Activated CD4-positive, alpha-beta memory T cell treated with anti-CD3 and anti-CD28 coated beads for 36 hours (primary cell): ENCODE results near the gene STX16. TPM values are rescaled to one million over a fixed set of nuclear protein-coding genes. Genes with fewer than 3 reads are reported as not detected.

Source experiments
- CTCF ChIA-PET: fragments of 350-600 bp; sonication (Branson Sonifier 250); formaldehyde crosslinking; loops from one replicate; lab custom pipeline; 2021; ENCODE audit warnings: antibody characterized with exemption, inconsistent platforms; lab: Charles Lee
- POLR2A ChIA-PET: fragments of 350-600 bp; sonication (Branson Sonifier 250); formaldehyde crosslinking; loops from one replicate; lab custom pipeline; 2021; ENCODE audit warnings: antibody characterized with exemption; lab: Charles Lee
- DNase-seq: peaks from one replicate; pipeline ENCODE4 v3.0.0-alpha.2; 2020
- H3K27ac Mint-ChIP-seq: one replicate; pipeline ENCODE4 v1.8.0; 2021; ENCODE audit warnings: mixed read lengths
- H3K27me3 Mint-ChIP-seq: one replicate; pipeline ENCODE4 v1.8.0; 2021; ENCODE audit warnings: mixed read lengths
- H3K36me3 Mint-ChIP-seq: one replicate; pipeline ENCODE4 v1.8.0; 2021; ENCODE audit warnings: mixed read lengths
- H3K4me1 Mint-ChIP-seq: one replicate; pipeline ENCODE4 v1.8.0; 2021; ENCODE audit warnings: low read depth, mixed read lengths
- H3K4me3 Mint-ChIP-seq: one replicate; pipeline ENCODE4 v1.8.0; 2021; ENCODE audit warnings: mild to moderate bottlenecking, mixed read lengths
- H3K9me3 Mint-ChIP-seq: one replicate; pipeline ENCODE4 v1.8.0; 2021; ENCODE audit warnings: mixed read lengths
- intact Hi-C: fragments of 100-400 bp; cut with micrococcal nuclease; formaldehyde crosslinking; loops from one replicate; pipeline ENCODE4 v1.15.1; 2023
- total RNA-seq, 2 experiments: library from RNA; stranded (reverse); gene quantifications; one replicate each; pipeline ENCODE4 v1.2.3, GENCODE V29; 2021

Gene STX16
- total RNA-seq, 2 experiments from 2014 or later: 88.7 to 104 TPM

GRCh38 chr20:58621906-58622548, 29.1 kb upstream of the STX16 start:
- intact Hi-C loops: no loop called here
- ChIA-PET CTCF (no interaction called here), POLR2A (no interaction called here)
- no peak for DNase-seq
- H3K27me3 Mint-ChIP-seq: peaks cover 14% of the 10 kb centered on the region
- no peak overlapping the region for H3K27ac Mint-ChIP-seq
- H3K36me3 Mint-ChIP-seq: no peaks in the 10 kb centered on the region
- H3K4me3 Mint-ChIP-seq: no peak overlapping the region
- H3K4me1 Mint-ChIP-seq: no peaks in the 10 kb centered on the region
- H3K9me3 Mint-ChIP-seq: no peaks in the 10 kb centered on the region

GRCh38 chr20:58622671-58623578, 28.2 kb upstream of the STX16 start:
- CTCF ChIA-PET: no interaction called here
- Mint-ChIP-seq H3K27ac (no peak overlapping the region), H3K4me3 (no peak overlapping the region), H3K27me3 (peaks cover 14% of the 10 kb centered on the region), H3K4me1 (no peaks in the 10 kb centered on the region), H3K36me3 (no peaks in the 10 kb centered on the region), H3K9me3 (no peaks in the 10 kb centered on the region)
- intact Hi-C loops: no loop called here
- no peak for DNase-seq
- POLR2A ChIA-PET: no interaction called here

- no peak for DNase-seq
- intact Hi-C loops: no loop called here
- Mint-ChIP-seq H3K4me3 (no peak overlapping the region), H3K4me1 (no peaks in the 10 kb centered on the region), H3K9me3 (no peaks in the 10 kb centered on the region), H3K27me3 (peaks cover 9% of the 10 kb centered on the region), H3K36me3 (no peaks in the 10 kb centered on the region), H3K27ac (no peak overlapping the region)
- ChIA-PET CTCF (no interaction called here), POLR2A (no interaction called here)
Observed at GRCh38 chr20:58623579-58624473, 27.3 kb upstream of the STX16 start.

- H3K27me3 Mint-ChIP-seq: peaks cover 4% of the 10 kb centered on the region
- ChIA-PET CTCF (no interaction called here), POLR2A (no interaction called here)
- no peak overlapping the region for H3K27ac Mint-ChIP-seq
- no peaks in the 10 kb centered on the region for H3K9me3 Mint-ChIP-seq
- intact Hi-C loops: no loop called here
- H3K4me1 Mint-ChIP-seq: no peaks in the 10 kb centered on the region
- H3K36me3 Mint-ChIP-seq: no peaks in the 10 kb centered on the region
- no peak overlapping the region for H3K4me3 Mint-ChIP-seq
- DNase-seq: no peak
Observed at GRCh38 chr20:58624687-58625086, 26.4 kb upstream of the STX16 start.

GRCh38 chr20:58625585-58625984, 25.5 kb upstream of the STX16 start:
- Mint-ChIP-seq H3K4me1 (no peaks in the 10 kb centered on the region), H3K36me3 (no peaks in the 10 kb centered on the region), H3K9me3 (no peaks in the 10 kb centered on the region), H3K27ac (no peak overlapping the region), H3K4me3 (no peak overlapping the region), H3K27me3 (peaks cover 2% of the 10 kb centered on the region)
- intact Hi-C loops: no loop called here
- DNase-seq: no peak
- POLR2A ChIA-PET: no interaction called here
- CTCF ChIA-PET: no interaction called here

- Mint-ChIP-seq H3K27ac (no peak overlapping the region), H3K4me3 (no peak overlapping the region), H3K27me3 (no peaks in the 10 kb centered on the region), H3K9me3 (no peaks in the 10 kb centered on the region), H3K4me1 (no peaks in the 10 kb centered on the region), H3K36me3 (no peaks in the 10 kb centered on the region)
- no peak for DNase-seq
- ChIA-PET POLR2A (no interaction called here), CTCF (interaction anchor here (0.5 kb wide), 1 partner anchor 210 kb away, joined by 4 read pairs; no protein-coding TSS in a partner anchor)
- intact Hi-C loops: no loop called here
Observed at GRCh38 chr20:58626051-58626450, 25.0 kb upstream of the STX16 start.

- DNase-seq: no peak
- Mint-ChIP-seq H3K4me1 (no peaks in the 10 kb centered on the region), H3K4me3 (no peak overlapping the region), H3K27ac (no peak overlapping the region), H3K9me3 (no peaks in the 10 kb centered on the region), H3K27me3 (no peaks in the 10 kb centered on the region), H3K36me3 (no peaks in the 10 kb centered on the region)
- CTCF ChIA-PET: no interaction called here
- POLR2A ChIA-PET: no interaction called here
- intact Hi-C loops: no loop called here
Observed at GRCh38 chr20:58627212-58628072, 23.6 kb upstream of the STX16 start.

GRCh38 chr20:58628491-58629214, 22.4 kb upstream of the STX16 start:
- Mint-ChIP-seq H3K9me3 (no peaks in the 10 kb centered on the region), H3K36me3 (no peaks in the 10 kb centered on the region), H3K27ac (no peak overlapping the region), H3K4me1 (peaks cover 3% of the 10 kb centered on the region), H3K4me3 (no peak overlapping the region), H3K27me3 (no peaks in the 10 kb centered on the region)
- ChIA-PET CTCF (no interaction called here), POLR2A (no interaction called here)
- DNase-seq: no peak
- intact Hi-C loops: no loop called here

- Mint-ChIP-seq H3K4me1 (peaks cover 7% of the 10 kb centered on the region), H3K27me3 (no peaks in the 10 kb centered on the region), H3K36me3 (no peaks in the 10 kb centered on the region), H3K9me3 (no peaks in the 10 kb centered on the region), H3K27ac (no peak overlapping the region), H3K4me3 (no peak overlapping the region)
- ChIA-PET CTCF (no interaction called here), POLR2A (no interaction called here)
- intact Hi-C loops: no loop called here
- DNase-seq: no peak
Observed at GRCh38 chr20:58629215-58629580, 21.9 kb upstream of the STX16 start.

- Mint-ChIP-seq H3K27ac (no peak overlapping the region), H3K36me3 (no peaks in the 10 kb centered on the region), H3K4me3 (no peak overlapping the region), H3K27me3 (no peaks in the 10 kb centered on the region), H3K4me1 (peaks cover 16% of the 10 kb centered on the region), H3K9me3 (no peaks in the 10 kb centered on the region)
- intact Hi-C loops: no loop called here
- ChIA-PET POLR2A (no interaction called here), CTCF (no interaction called here)
- no peak for DNase-seq
Observed at GRCh38 chr20:58630063-58630462, 21.0 kb upstream of the STX16 start.
